Muscle layer of duodenum (tissue), 2 donors: ENCODE measurements around the gene TLR10.

ENCODE experiments used
- H3K27ac ChIP-seq: one replicate; pipeline ENCODE4 v1.7.0; 2013; ENCODE audit warnings: mild to moderate bottlenecking, low read length
- H3K27me3 ChIP-seq: one replicate; pipeline ENCODE4 v1.7.0; 2013; ENCODE audit warnings: low read depth, mild to moderate bottlenecking, control low read depth, low read length
- H3K36me3 ChIP-seq, 2 donors: one replicate each; pipeline ENCODE4 v1.7.0; 2013; ENCODE audit warnings: low read length in 2 of 2, control low read depth in 1 of 2, mild to moderate bottlenecking in 1 of 2; ENCODE audit not compliant: insufficient read depth in 2 of 2, control insufficient read depth in 1 of 2
- H3K4me1 ChIP-seq, 2 donors: one replicate each; pipeline ENCODE4 v1.7.0; 2013; ENCODE audit warnings: low read length in 2 of 2, mild to moderate bottlenecking in 2 of 2, control low read depth in 1 of 2, moderate library complexity in 1 of 2; ENCODE audit not compliant: insufficient read depth in 2 of 2, control insufficient read depth in 1 of 2
- H3K4me3 ChIP-seq, 2 donors: one replicate each; pipeline ENCODE4 v1.7.0; 2013; ENCODE audit warnings: low read length in 2 of 2, low read depth in 1 of 2, mild to moderate bottlenecking in 1 of 2
- H3K9me3 ChIP-seq, 2 donors: one replicate each; pipeline ENCODE4 v1.7.0; 2013; ENCODE audit warnings: low read length in 2 of 2, control low read depth in 1 of 2, mild to moderate bottlenecking in 1 of 2; ENCODE audit not compliant: control insufficient read depth in 1 of 2
- donor health status: healthy.

The TLR10 gene

GRCh38 chr4:38764277-38764676, 18.5 kb downstream of the TLR10 start:
- H3K9me3 ChIP-seq, result no peaks in the 10 kb centered on the region
- no peak overlapping the region for H3K4me3 ChIP-seq
- no peaks in the 10 kb centered on the region for H3K36me3 ChIP-seq
- H3K4me1 ChIP-seq, result peaks cover 0 to 4% of the 10 kb centered on the region in 2 donors
- no peaks in the 10 kb centered on the region for H3K27me3 ChIP-seq
- no peak overlapping the region for H3K27ac ChIP-seq

- H3K4me3 ChIP-seq, result no peak overlapping the region
- H3K27me3 ChIP-seq, result no peaks in the 10 kb centered on the region
- no peaks in the 10 kb centered on the region for H3K4me1 ChIP-seq
- no peaks in the 10 kb centered on the region for H3K36me3 ChIP-seq
- no peak overlapping the region for H3K27ac ChIP-seq
- no peaks in the 10 kb centered on the region for H3K9me3 ChIP-seq
These were observed 20.2 kb downstream of the TLR10 start for GRCh38 chr4:38762560-38762959.

- H3K4me1 ChIP-seq, result no peaks in the 10 kb centered on the region
- H3K36me3 ChIP-seq, result no peaks in the 10 kb centered on the region
- no peaks in the 10 kb centered on the region for H3K27me3 ChIP-seq
- no peak overlapping the region for H3K27ac ChIP-seq
- no peaks in the 10 kb centered on the region for H3K9me3 ChIP-seq
- H3K4me3 ChIP-seq, result no peak overlapping the region
These were observed 23.0 kb downstream of the TLR10 start for GRCh38 chr4:38759790-38760122.

- Histone ChIP-seq H3K9me3 (no peaks in the 10 kb centered on the region), H3K27ac (no peak overlapping the region), H3K36me3 (no peaks in the 10 kb centered on the region), H3K4me1 (no peaks in the 10 kb centered on the region), H3K27me3 (no peaks in the 10 kb centered on the region), H3K4me3 (no peak overlapping the region)
These were observed 23.5 kb downstream of the TLR10 start for GRCh38 chr4:38759113-38759789.

GRCh38 chr4:38757945-38758600, 24.7 kb downstream of the TLR10 start:
- Histone ChIP-seq H3K4me1 (no peaks in the 10 kb centered on the region), H3K9me3 (no peaks in the 10 kb centered on the region), H3K27ac (no peak overlapping the region), H3K27me3 (no peaks in the 10 kb centered on the region), H3K36me3 (no peaks in the 10 kb centered on the region), H3K4me3 (no peak overlapping the region)

GRCh38 chr4:38752941-38753806, 29.6 kb downstream of the TLR10 start:
- peak overlapping the region in 1 of 2 donors; percentile 3 for H3K4me3 ChIP-seq
- no peaks in the 10 kb centered on the region for H3K27me3 ChIP-seq
- H3K9me3 ChIP-seq, result no peaks in the 10 kb centered on the region
- peak overlapping the region; percentile 76 for H3K27ac ChIP-seq
- H3K36me3 ChIP-seq, result no peaks in the 10 kb centered on the region
- H3K4me1 ChIP-seq, result no peaks in the 10 kb centered on the region

- Histone ChIP-seq H3K27ac (peak overlapping the region; percentile 76), H3K27me3 (no peaks in the 10 kb centered on the region), H3K4me3 (peak overlapping the region in 1 of 2 donors; percentile 3), H3K9me3 (no peaks in the 10 kb centered on the region), H3K4me1 (no peaks in the 10 kb centered on the region), H3K36me3 (no peaks in the 10 kb centered on the region)
These were observed 30.3 kb downstream of the TLR10 start for GRCh38 chr4:38752372-38752940.

GRCh38 chr4:38751341-38752010, 31.3 kb downstream of the TLR10 start:
- no peak overlapping the region for H3K4me3 ChIP-seq
- no peak overlapping the region for H3K27ac ChIP-seq
- no peaks in the 10 kb centered on the region for H3K27me3 ChIP-seq
- H3K36me3 ChIP-seq, result no peaks in the 10 kb centered on the region
- no peaks in the 10 kb centered on the region for H3K9me3 ChIP-seq
- H3K4me1 ChIP-seq, result no peaks in the 10 kb centered on the region

GRCh38 chr4:38749336-38749735, 33.5 kb downstream of the TLR10 start:
- H3K27me3 ChIP-seq, result no peaks in the 10 kb centered on the region
- H3K27ac ChIP-seq, result no peak overlapping the region
- H3K9me3 ChIP-seq, result no peaks in the 10 kb centered on the region
- H3K4me1 ChIP-seq, result no peaks in the 10 kb centered on the region
- H3K4me3 ChIP-seq, result no peak overlapping the region
- no peaks in the 10 kb centered on the region for H3K36me3 ChIP-seq

- Histone ChIP-seq H3K27me3 (no peaks in the 10 kb centered on the region), H3K27ac (no peak overlapping the region), H3K9me3 (no peaks in the 10 kb centered on the region), H3K4me3 (no peak overlapping the region), H3K36me3 (no peaks in the 10 kb centered on the region), H3K4me1 (no peaks in the 10 kb centered on the region)
These were observed 35.2 kb downstream of the TLR10 start for GRCh38 chr4:38747629-38748028.

GRCh38 chr4:38745881-38746280, 36.9 kb downstream of the TLR10 start:
- Histone ChIP-seq H3K36me3 (no peaks in the 10 kb centered on the region), H3K4me1 (no peaks in the 10 kb centered on the region), H3K9me3 (no peaks in the 10 kb centered on the region), H3K27me3 (no peaks in the 10 kb centered on the region), H3K4me3 (no peak overlapping the region), H3K27ac (no peak overlapping the region)
